ENCODE measurements around the gene DCLK2. TPM values are rescaled to one million over a fixed set of nuclear protein-coding genes. Genes with fewer than 3 reads are reported as not detected.

Gene DCLK2
- total RNA-seq, 2 experiments from 2014 or later, result not detected

DNA sequence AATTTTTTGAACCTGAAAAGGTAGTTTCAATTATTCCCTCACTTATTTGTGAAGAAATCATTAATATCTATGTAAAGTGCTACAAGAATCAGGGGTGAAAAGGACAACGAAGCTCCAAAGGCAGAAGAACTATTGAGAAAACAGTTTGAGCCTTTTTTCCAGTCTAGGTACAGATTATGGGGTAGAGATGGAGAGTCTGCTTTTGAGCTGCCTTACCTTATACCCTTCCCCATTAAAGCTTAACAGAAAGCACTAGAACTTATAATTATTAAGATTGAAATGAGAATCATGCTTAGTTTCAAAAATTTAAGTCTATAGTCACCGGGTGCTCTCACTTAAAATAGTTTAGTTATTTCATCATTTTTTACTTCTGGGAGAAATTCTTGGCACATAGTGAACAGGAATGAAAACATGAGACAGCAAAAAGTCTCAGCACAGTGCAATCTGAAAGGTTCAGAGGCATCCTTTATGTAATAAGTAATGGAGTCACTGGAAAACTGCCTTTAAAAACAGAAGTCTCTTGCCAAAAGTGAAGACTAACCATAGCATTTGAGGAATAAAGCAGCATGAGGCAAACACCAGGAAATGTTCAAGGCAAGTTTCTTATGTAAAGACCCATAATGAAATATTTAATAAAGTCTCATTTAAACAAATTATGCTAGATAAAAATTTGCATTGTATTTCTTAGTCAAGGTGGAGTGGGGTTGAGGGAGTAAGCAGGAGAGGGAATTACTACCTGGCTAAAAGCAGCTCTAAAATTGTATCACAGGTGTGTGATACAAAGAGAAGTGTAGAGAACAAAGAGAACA is 5.1 kb upstream of the DCLK2 start:
- ATAC-seq (ENCODE audit: poor library complexity) (no peak), DNase-seq (no peak)
- Mint-ChIP-seq H3K36me3 (ENCODE audit: low read depth) (no peaks in the 10 kb centered on the region), H3K4me1 (ENCODE audit: low read depth) (no peaks in the 10 kb centered on the region), H3K9me3 (no peaks in the 10 kb centered on the region), H3K27ac (no peak overlapping the region), H3K27me3 (peaks cover 50% of the 10 kb centered on the region), H3K4me3 (no peak overlapping the region)
- TF ChIP-seq, protein P1, sequence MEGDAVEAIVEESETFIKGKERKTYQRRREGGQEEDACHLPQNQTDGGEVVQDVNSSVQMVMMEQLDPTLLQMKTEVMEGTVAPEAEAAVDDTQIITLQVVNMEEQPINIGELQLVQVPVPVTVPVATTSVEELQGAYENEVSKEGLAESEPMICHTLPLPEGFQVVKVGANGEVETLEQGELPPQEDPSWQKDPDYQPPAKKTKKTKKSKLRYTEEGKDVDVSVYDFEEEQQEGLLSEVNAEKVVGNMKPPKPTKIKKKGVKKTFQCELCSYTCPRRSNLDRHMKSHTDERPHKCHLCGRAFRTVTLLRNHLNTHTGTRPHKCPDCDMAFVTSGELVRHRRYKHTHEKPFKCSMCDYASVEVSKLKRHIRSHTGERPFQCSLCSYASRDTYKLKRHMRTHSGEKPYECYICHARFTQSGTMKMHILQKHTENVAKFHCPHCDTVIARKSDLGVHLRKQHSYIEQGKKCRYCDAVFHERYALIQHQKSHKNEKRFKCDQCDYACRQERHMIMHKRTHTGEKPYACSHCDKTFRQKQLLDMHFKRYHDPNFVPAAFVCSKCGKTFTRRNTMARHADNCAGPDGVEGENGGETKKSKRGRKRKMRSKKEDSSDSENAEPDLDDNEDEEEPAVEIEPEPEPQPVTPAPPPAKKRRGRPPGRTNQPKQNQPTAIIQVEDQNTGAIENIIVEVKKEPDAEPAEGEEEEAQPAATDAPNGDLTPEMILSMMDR (IDR thresholded peaks at IDR 0.05), result no peak
- intact Hi-C loops (cut with DNase I, micrococcal nuclease), result no loop called here
- H3K4me3 ChIP-seq (ENCODE audit: low read length), result no peak overlapping the region
- H3K27ac ChIP-seq (ENCODE audit: low read depth in 1 of 2, low read length in 2 of 2), result no peak overlapping the region
- H3K36me3 ChIP-seq (ENCODE audit: insufficient read depth, low read length), result no peaks in the 10 kb centered on the region
- CTCF ChIA-PET, result no interaction called here
- peaks cover 11 to 18% of the 10 kb centered on the region in 2 experiments for H3K27me3 ChIP-seq (ENCODE audit: control insufficient read depth in 1 of 2, insufficient read depth in 2 of 2, low read length in 2 of 2)
- POLR2A ChIA-PET, result no interaction called here
- H3K4me1 ChIP-seq (ENCODE audit: insufficient read depth, low read length), result no peaks in the 10 kb centered on the region
- H3K9me3 ChIP-seq (ENCODE audit: control insufficient read depth in 1 of 2, insufficient read depth in 1 of 2, low read length in 2 of 2), result no peaks in the 10 kb centered on the region

DNA sequence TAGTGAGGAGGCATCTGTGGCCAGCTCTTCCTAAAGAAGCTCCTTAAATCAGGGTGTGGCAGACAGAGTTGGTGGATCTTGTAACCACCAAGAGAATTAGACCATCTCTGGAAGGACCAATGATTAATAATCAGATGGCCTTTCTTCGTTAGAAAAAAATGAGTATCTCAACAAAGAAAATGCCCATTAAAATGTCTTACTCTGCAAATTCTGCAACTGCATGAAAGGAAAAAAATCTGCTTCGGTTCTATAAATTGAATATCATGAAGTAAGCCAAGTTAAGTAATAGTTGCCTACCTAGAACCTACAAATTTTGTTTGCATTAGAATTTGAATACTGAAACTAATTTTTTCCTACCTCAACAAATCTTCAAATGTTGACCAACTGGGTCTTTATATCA is 4.2 kb upstream of the DCLK2 start:
- ChIA-PET CTCF (no interaction called here), POLR2A (no interaction called here)
- Histone ChIP-seq H3K27ac (ENCODE audit: low read depth in 1 of 2, low read length in 2 of 2) (no peak overlapping the region), H3K4me3 (ENCODE audit: low read length) (no peak overlapping the region), H3K4me1 (ENCODE audit: insufficient read depth, low read length) (peaks cover 6% of the 10 kb centered on the region), H3K36me3 (ENCODE audit: insufficient read depth, low read length) (no peaks in the 10 kb centered on the region), H3K9me3 (ENCODE audit: control insufficient read depth in 1 of 2, insufficient read depth in 1 of 2, low read length in 2 of 2) (peaks cover 0 to 5% of the 10 kb centered on the region in 2 experiments), H3K27me3 (ENCODE audit: control insufficient read depth in 1 of 2, insufficient read depth in 2 of 2, low read length in 2 of 2) (peaks cover 17 to 18% of the 10 kb centered on the region in 2 experiments)
- Mint-ChIP-seq H3K36me3 (ENCODE audit: low read depth) (no peaks in the 10 kb centered on the region), H3K4me1 (ENCODE audit: low read depth) (no peaks in the 10 kb centered on the region), H3K9me3 (no peaks in the 10 kb centered on the region), H3K4me3 (no peak overlapping the region), H3K27ac (no peak overlapping the region), H3K27me3 (peaks cover 42% of the 10 kb centered on the region)
- TF ChIP-seq, protein P1 (IDR thresholded peaks at IDR 0.05), result no peak
- intact Hi-C loops (cut with DNase I, micrococcal nuclease), result no loop called here
- ATAC-seq (ENCODE audit: poor library complexity) (no peak), DNase-seq (no peak)

- POLR2A ChIA-PET, result no interaction called here
- TF ChIP-seq, protein P1 (IDR thresholded peaks at IDR 0.05), result no peak
- DNase-seq (peak in 2 of 14 experiments; percentile 4 to 13), ATAC-seq (ENCODE audit: poor library complexity) (no peak)
- Mint-ChIP-seq H3K4me1 (ENCODE audit: low read depth) (no peaks in the 10 kb centered on the region), H3K9me3 (no peaks in the 10 kb centered on the region), H3K36me3 (ENCODE audit: low read depth) (no peaks in the 10 kb centered on the region), H3K27ac (no peak overlapping the region), H3K27me3 (peaks cover 63% of the 10 kb centered on the region), H3K4me3 (no peak overlapping the region)
- intact Hi-C loops (cut with DNase I, micrococcal nuclease), result no loop called here
- H3K4me1 ChIP-seq (ENCODE audit: insufficient read depth, low read length), result peaks cover 8% of the 10 kb centered on the region
- CTCF ChIA-PET, result no interaction called here
- no peak overlapping the region for H3K27ac ChIP-seq (ENCODE audit: low read depth in 1 of 2, low read length in 2 of 2)
- peak overlapping the region; percentile 20 for H3K4me3 ChIP-seq (ENCODE audit: low read length)
- peaks cover 0 to 8% of the 10 kb centered on the region in 2 experiments for H3K9me3 ChIP-seq (ENCODE audit: control insufficient read depth in 1 of 2, insufficient read depth in 1 of 2, low read length in 2 of 2)
- H3K27me3 ChIP-seq (ENCODE audit: control insufficient read depth in 1 of 2, insufficient read depth in 2 of 2, low read length in 2 of 2), result peaks cover 28 to 40% of the 10 kb centered on the region in 2 experiments
- no peaks in the 10 kb centered on the region for H3K36me3 ChIP-seq (ENCODE audit: insufficient read depth, low read length)
These were observed 385 bp downstream of the DCLK2 start for GRCh38 chr4:150078579-150079080.

Data from CD4-positive, alpha-beta T cell (primary cell).